Measurements from ENCODE around the gene SLC6A11.
A peak's percentile ranks its signal among the peaks of the same experiment; 100 is the strongest.

Gene SLC6A11

DNA sequence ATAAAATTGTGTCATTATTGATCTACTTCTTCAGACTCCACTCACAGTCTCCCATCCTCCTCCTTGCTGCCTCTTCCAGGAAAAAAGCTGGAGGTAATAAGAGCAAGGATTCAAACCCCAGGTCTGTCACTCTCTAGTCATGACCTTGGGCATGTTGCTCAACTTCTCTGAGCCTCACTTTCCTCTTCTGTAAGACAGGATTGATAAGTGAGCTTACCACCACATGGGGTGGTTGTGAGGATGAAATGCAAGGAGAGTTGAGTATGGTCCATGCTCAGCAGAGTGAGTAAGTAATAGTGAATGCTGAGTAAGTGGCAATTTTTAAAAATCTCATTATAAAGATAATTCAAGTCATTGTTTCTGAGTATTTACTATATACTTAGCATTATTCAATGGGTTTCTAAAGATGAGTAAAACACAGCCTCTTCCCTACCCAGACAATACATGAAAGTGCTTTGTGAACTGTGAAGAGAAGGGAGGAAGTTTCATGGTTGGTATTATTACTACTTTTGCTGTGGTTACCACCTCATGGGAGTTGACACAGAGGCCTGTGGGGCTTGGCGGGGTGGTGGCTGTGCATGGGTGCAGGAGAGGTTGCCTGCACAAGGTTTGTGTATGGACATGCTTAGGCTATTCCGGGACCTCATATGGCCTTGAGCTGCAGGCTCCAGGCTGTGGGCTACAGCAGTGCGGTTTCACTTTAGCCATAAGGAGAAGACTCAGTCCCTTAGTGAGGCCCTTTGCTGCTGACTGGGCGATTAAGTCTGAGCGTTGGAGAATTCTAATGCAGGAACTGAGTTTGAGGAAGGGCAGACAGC is 30.0 kb downstream of the SLC6A11 start:
- no peak for DNase-seq (ENCODE audit: low read depth)
- H3K4me3 ChIP-seq (ENCODE audit: low read length), result no peak overlapping the region
- TF ChIP-seq, protein P1, sequence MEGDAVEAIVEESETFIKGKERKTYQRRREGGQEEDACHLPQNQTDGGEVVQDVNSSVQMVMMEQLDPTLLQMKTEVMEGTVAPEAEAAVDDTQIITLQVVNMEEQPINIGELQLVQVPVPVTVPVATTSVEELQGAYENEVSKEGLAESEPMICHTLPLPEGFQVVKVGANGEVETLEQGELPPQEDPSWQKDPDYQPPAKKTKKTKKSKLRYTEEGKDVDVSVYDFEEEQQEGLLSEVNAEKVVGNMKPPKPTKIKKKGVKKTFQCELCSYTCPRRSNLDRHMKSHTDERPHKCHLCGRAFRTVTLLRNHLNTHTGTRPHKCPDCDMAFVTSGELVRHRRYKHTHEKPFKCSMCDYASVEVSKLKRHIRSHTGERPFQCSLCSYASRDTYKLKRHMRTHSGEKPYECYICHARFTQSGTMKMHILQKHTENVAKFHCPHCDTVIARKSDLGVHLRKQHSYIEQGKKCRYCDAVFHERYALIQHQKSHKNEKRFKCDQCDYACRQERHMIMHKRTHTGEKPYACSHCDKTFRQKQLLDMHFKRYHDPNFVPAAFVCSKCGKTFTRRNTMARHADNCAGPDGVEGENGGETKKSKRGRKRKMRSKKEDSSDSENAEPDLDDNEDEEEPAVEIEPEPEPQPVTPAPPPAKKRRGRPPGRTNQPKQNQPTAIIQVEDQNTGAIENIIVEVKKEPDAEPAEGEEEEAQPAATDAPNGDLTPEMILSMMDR (IDR thresholded peaks at IDR 0.05; ENCODE audit: insufficient read depth, low read depth, low read length, missing control alignments), result no peak

DNA sequence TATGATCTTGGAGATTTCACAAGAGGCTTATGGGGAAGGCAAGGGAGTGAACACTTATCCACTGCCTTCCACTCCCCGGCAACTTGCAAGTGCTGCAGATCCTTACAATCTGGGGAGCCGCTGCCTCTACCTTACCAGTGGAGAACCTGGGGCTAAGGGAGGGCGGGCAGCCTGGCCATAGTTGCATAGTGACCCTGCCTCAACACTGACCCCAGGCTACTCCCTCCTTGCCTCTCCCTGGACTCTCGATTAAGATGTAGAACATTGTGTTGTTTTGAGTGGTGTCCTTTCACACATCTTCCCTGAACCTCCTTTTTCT is 30.6 kb downstream of the SLC6A11 start:
- no peak for DNase-seq (ENCODE audit: low read depth)
- TF ChIP-seq, protein P1 (IDR thresholded peaks at IDR 0.05; ENCODE audit: insufficient read depth, low read depth, low read length, missing control alignments), result no peak
- H3K4me3 ChIP-seq (ENCODE audit: low read length), result no peak overlapping the region

DNA sequence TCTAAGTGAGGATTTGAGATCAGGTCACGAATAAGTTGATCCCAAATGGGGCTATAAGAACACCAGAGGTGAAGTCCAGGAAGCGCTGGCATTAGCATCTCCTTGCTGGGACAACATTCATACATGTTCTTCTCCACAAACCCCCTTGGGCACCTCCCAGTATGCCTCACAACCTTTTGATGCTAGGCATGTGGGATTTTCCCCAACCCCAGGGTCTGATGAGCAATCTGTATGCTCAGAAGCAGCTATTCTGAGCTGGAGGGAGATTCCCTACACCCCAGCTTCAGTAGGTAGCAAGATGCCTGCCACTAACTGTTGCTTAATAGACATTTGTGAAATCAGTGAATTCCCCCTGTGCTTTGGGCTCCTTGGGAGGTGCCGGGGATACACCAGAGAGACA is 32.2 kb downstream of the SLC6A11 start:
- TF ChIP-seq, protein P1 (IDR thresholded peaks at IDR 0.05; ENCODE audit: insufficient read depth, low read depth, low read length, missing control alignments), result no peak
- peak; percentile 86 for DNase-seq (ENCODE audit: low read depth)
- no peak overlapping the region for H3K4me3 ChIP-seq (ENCODE audit: low read length)

DNA sequence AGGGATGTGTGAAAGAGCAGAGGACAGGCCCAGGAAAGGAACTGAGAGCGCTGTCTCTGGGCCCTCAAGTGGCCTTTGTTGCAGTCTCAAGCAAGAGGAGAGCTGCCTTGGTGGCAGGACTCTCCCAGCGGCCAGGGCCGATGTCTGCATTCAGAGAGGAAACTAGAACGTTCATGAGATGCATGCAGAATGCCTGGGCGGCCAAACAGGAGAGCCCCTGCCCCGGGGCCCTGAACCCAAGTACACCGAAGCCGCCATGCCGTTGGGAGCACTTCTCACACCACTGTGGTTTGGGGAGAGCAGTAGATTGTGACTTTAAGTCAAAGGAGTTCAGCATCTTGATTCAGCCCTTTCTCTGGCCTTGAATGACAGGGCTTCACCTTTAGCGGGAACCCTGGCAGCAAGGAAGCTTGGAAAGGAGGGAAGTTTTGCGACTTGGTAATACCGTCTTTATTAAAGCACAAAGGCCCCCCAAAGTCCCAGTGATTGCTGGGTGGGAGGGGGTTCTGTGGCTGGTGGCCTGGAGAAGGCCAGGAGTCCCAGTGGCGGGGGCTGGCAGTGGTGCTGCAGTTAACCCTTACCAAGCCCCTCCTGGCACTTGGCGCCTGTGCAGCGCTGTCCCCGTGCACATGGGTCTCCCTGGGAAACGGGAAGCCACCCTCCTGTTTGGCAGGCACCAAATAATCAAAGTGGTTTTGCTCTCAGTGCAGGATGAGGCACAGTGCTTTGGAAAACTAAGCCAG is 36.2 kb downstream of the SLC6A11 start:
- H3K4me3 ChIP-seq (ENCODE audit: low read length), result no peak overlapping the region
- DNase-seq (ENCODE audit: low read depth), result no peak
- TF ChIP-seq, protein P1 (IDR thresholded peaks at IDR 0.05; ENCODE audit: insufficient read depth, low read depth, low read length, missing control alignments), result no peak

DNA sequence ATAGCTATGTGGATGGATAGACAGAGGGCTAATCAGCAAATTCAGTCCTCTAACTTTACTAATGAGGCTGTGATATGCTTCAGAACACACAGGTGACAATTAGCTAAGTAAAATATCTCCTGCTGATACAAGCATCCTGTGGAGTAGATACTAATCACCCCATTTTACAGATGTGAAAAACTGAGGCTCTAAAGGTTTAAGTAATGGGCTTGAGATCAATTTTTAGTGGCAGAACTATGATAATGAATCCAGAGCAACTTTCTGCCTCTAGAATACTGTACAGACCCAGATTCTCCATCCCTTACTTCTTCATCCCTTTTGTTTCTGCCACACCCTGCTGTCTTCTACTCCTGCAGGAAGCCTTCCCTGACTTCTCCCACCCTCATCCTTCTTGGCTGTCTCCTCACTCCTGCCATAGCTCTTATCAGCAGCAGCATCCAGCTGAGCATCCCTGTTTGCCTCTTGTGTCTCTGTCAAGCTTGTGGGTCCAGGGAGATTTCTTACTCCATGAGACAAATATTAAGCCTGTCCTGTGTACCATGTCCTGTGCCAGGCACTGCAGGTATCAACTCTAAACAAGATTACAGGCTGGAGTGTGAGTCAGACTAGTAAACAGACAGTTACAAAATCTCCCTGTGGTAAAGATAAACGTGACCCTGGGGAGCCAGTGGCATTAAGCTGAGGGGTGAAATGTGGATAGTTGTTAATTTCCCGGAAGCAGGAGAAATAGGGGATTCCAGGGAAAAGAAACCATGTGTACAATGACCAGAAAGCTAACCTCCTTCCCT is 39.2 kb downstream of the SLC6A11 start:
- TF ChIP-seq, protein P1 (IDR thresholded peaks at IDR 0.05; ENCODE audit: insufficient read depth, low read depth, low read length, missing control alignments), result no peak
- H3K4me3 ChIP-seq (ENCODE audit: low read length), result no peak overlapping the region
- DNase-seq (ENCODE audit: low read depth), result peak; percentile 41

DNA sequence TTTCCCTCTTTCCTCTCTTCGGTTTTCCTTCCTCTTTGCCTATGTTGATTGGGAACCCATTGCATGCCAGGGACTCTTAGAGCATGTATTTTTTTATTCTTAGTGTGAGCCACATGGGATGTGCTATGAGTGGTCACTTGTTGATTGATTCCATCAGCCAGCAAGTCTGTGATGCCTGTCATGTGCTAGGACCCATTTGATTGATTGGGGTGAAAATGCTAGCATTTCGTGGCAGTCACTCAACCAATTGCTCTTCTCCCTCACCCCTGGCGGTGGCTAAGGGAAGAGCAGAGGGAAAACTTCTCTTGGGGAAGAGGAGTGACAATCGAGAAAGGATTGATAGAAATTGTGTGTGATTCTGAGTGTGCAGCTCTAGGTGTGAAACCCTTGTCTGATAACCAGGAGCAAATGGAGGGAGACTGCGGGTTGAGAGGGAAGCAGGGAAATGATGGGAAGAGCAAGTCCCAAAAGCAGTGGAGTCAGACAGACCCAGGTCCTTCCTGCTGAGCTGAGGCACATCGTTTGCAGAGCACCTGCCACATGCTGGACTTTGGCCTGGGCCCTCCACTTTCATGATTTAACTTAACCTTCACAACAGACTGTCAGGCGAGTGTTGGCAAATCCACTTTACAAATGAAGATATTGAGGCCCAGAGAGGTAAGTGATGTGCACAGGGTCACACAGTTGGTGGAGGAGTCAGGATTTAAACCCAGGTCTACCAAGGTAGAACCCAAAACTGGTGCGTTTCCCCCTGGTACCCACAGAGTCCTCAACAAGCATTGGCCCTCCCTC is 40.0 kb downstream of the SLC6A11 start:
- no peak overlapping the region for H3K4me3 ChIP-seq (ENCODE audit: low read length)
- DNase-seq (ENCODE audit: low read depth), result no peak
- TF ChIP-seq, protein P1 (IDR thresholded peaks at IDR 0.05; ENCODE audit: insufficient read depth, low read depth, low read length, missing control alignments), result peak; percentile 52

Measured in epithelial cell of esophagus (primary cell).